ENCODE data around the gene PGAP3.
"Not testable (repeated sequence)": the region's sequence is repeated elsewhere in the genome, so short reads cannot be mapped to it uniquely, and the experiment has no call there.

Gene PGAP3, protein sequence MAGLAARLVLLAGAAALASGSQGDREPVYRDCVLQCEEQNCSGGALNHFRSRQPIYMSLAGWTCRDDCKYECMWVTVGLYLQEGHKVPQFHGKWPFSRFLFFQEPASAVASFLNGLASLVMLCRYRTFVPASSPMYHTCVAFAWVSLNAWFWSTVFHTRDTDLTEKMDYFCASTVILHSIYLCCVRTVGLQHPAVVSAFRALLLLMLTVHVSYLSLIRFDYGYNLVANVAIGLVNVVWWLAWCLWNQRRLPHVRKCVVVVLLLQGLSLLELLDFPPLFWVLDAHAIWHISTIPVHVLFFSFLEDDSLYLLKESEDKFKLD

GRCh38 chr17:39687546-39688474 lies at the start of gene PGAP3:
TSS of gene PGAP3 (minus strand) at chr17:39688057. CDS start at chr17:39688014, 43 bp downstream.
- DNase-seq: peak; percentile 90

GRCh38 chr17:39737206-39737759 lies 49.4 kb upstream of the PGAP3 start:
- DNase-seq: no peak

DNA sequence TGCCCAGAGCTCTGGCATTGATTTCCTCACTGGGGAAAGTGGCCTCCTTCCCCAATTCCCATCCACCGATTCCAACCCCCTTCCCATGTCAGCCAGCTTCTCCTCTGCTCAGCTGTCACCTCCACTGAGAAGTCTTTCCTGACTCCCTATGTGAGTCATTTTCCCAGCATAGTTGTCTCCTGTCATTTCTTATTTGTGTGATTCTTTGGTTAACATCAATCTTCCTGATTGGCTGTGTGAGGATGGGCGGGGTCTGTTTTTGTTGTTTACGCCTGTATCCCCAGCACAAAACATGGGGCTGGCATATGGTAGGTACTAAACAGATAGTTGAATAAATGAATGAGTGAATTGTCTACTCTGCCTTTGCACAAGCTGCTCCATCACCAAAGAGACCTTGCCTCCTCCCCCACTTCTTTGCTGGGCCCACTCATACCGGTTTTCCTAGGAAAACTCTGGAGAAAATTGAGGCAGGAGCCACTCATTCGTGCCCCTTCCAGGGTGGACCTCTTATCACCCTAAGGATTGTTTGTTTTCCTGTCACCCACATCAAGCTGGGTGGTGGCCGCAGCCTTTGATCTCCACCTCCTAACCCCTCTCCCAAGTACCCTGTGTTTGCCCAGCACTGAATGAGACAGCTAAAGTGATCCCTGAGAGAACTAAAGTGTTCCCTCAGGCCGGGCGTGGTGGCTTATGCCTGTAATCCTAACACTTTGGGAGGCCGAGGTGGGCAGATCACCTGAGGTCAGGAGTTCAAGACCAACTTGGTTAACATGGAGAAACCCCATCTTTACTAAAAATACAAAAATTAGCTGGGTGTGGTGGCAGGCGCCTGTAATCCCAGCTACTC lies 48.7 kb upstream of the PGAP3 start:
- DNase-seq: no peak

- DNase-seq: no peak
Observed at GRCh38 chr17:39735882-39736281, 48.0 kb upstream of the PGAP3 start.

- DNase-seq: no peak
Observed at GRCh38 chr17:39732586-39732985, 44.7 kb upstream of the PGAP3 start.

DNA sequence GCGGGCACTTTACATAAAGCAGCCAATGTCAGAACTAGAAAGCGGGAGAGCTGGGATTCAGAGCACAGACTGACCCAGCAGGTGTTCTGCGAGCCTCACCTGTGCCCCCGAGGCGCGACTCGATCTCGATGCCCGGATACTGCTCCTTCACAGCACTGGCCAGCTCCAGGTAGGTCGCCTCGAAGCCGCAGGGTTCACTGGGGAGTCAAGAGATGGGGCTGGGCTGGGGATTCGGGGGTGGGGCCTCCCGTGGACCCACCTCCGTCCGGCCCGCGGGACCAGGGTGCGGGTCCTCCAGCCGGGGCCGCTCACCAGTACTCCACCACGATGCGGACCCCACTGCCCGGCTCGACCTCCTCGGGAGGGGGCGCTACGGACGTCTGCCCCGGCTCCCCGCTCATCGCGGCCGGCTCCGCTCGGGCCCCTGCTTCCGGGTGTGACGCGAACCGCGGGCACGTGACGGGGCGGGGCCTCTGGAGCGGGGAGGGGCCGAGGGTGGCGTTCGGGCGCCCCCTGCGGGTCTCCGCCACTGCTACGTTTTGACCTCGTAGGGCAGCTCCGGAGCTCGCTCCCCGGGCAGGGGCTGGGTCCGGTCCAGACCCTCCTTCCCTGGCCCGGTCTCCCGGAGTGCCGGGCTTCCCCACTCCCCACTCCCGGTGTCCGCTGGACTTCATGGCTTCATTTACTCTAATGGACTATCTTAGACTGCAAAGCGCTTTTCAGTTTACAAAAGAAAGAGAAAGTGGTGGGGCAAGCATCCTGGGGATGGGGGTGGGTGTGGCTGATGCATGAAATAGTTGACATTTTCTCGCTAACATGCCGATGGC lies 42.5 kb upstream of the PGAP3 start, which contains the start of gene MIEN1:
TSS of gene MIEN1 (minus strand) at position 438 of the 827 bp plus-strand sequence. CDS start at position 401, 37 bp downstream.
- DNase-seq: peak; percentile 89

DNA sequence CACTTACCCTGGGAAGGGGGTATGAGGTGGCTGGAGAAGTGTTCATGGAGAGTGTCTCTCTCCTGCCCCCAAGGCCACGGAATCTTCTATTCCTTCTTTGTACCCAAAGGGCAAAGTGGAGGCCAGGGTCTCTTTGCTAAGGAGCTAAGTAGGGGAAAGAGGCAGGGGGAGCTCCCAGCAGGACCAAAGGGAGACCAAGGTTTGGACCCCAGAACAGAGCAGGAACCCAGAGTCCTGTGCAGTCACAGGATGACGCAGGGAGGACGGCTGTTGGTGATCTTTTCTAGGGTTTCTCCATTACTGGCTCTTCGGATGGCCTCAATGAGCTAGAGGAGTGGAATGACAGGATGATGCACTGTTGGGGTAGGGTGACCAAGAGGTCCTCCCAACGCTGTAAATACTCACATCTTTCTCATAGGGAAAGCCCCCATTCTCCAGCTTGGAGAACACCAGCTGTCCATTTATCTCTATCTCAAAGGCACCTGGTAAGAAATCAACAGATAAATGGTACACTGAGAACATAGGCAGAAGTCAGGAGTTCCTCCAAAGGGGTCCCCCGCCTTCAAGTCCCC lies 41.5 kb upstream of the PGAP3 start:
- DNase-seq: no peak

DNA sequence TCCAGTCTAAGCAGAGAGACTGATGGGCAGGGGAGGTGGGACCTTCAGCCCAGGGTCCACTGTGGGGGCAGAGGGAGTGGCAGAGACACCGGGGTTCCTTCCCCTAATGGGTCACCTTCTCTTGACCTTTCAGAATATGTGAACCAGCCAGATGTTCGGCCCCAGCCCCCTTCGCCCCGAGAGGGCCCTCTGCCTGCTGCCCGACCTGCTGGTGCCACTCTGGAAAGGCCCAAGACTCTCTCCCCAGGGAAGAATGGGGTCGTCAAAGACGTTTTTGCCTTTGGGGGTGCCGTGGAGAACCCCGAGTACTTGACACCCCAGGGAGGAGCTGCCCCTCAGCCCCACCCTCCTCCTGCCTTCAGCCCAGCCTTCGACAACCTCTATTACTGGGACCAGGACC lies 39.7 kb upstream of the PGAP3 start:
- DNase-seq: no peak

DNA sequence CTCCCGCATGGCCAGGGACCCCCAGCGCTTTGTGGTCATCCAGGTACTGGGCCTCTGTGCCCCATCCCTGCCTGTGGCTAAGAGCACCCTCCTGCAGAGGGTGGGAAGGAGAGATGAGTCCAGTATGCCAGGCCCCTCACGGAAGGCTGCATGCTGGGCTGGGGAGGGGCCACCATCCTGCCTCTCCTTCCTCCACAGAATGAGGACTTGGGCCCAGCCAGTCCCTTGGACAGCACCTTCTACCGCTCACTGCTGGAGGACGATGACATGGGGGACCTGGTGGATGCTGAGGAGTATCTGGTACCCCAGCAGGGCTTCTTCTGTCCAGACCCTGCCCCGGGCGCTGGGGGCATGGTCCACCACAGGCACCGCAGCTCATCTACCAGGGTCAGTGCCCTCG lies 38.8 kb upstream of the PGAP3 start:
- DNase-seq: no peak

DNA sequence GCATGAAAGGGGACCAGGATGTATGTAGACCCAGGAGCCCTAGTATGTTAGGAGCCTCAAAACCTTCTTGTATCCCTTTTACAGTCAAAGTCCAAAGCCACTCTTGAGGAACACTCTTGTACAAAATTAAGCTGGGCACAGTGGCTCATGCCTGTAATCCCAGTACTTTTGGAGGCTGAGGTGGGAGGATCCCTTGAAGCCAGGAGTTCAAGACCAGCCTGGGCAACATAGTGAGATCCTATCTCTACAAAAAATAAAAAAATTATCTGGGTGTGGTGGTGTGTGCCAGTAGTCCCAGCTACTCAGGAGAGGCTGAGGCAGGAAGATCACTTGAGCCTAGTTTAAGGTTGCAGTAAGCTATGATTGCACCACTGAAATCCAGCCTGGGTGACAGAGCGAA lies 38.1 kb upstream of the PGAP3 start:
- not testable (repeated sequence) for DNase-seq

GRCh38 chr17:39724731-39725130 lies 36.9 kb upstream of the PGAP3 start:
- DNase-seq: no peak

- no peak for DNase-seq
Observed at GRCh38 chr17:39722965-39723848, 35.4 kb upstream of the PGAP3 start.

- no peak for DNase-seq
Observed at GRCh38 chr17:39722104-39722503, 34.2 kb upstream of the PGAP3 start.

DNA sequence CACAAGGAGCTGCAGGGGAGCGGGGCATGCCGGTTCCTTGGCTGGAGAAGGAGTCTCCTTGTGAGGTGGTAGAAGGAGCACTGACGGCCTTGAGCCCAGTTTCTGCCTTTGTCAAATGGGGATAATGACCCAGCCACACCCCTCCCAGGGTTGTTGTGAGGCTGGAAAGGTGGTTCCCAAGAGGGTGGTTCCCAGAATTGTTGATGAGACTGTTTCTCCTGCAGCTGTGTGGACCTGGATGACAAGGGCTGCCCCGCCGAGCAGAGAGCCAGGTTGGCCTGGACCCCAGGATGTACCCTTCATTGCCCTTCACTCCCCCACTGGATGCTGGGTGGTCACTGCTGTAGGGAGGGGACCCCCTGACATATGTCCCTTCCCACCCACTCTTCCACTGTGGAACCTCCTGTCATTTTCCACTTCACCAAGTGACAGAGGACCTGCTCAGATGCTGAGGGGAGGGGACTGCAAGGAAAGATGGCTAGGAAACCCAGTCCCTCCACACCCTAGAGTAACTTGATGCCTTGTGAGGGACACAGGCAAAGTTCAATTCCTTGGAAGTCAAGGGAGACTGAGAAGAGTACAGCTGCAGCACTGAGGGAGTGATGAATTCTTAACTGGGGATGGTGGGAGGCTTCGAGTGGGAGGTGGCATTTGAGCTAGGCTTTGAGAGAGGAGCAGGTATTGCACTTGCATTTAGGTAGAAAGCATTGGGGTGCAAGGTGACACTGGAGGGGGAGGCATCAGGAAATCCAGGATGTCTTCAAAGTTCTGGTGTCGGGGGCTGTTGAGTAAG lies 31.9 kb upstream of the PGAP3 start:
- no peak for DNase-seq

- DNase-seq: no peak
Observed at GRCh38 chr17:39717660-39718059, 29.8 kb upstream of the PGAP3 start.

GRCh38 chr17:39716879-39717536 lies 29.2 kb upstream of the PGAP3 start:
- no peak for DNase-seq

DNA sequence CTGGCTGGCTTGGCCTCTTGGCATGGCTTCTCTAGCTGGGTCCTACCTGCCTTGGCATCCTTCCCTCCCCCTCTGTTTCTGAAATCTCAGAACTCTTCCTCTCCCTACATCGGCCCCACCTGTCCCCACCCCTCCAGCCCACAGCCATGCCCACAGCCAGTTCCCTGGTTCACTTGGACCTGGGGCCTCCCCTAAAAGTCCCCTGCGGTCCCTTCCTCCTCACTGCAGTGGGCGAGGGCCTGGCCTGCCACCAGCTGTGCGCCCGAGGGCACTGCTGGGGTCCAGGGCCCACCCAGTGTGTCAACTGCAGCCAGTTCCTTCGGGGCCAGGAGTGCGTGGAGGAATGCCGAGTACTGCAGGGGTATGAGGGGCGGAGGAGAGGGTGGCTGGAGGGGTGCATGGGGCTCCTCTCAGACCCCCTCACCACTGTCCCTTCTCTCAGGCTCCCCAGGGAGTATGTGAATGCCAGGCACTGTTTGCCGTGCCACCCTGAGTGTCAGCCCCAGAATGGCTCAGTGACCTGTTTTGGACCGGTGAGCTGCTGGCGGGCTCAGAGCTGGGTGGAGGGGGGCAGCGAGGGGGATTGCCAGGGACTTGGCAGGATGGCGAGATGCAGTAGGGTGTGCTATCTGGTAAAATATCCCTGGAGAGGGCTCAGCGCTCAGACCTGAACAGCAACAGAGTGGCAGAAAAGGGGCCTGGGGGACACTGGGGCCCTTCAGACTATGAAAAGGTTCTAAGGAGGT lies 28.4 kb upstream of the PGAP3 start:
- no peak for DNase-seq

All from CD4-positive, alpha-beta T cell treated with Interleukin-15 for 1 hour (primary cell).